Measurements from ENCODE around the gene GRIK2.

GRCh38 chr6:102039441-102039840 lies 645.9 kb downstream of the GRIK2 start:
- TF ChIP-seq, protein P1, sequence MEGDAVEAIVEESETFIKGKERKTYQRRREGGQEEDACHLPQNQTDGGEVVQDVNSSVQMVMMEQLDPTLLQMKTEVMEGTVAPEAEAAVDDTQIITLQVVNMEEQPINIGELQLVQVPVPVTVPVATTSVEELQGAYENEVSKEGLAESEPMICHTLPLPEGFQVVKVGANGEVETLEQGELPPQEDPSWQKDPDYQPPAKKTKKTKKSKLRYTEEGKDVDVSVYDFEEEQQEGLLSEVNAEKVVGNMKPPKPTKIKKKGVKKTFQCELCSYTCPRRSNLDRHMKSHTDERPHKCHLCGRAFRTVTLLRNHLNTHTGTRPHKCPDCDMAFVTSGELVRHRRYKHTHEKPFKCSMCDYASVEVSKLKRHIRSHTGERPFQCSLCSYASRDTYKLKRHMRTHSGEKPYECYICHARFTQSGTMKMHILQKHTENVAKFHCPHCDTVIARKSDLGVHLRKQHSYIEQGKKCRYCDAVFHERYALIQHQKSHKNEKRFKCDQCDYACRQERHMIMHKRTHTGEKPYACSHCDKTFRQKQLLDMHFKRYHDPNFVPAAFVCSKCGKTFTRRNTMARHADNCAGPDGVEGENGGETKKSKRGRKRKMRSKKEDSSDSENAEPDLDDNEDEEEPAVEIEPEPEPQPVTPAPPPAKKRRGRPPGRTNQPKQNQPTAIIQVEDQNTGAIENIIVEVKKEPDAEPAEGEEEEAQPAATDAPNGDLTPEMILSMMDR (IDR thresholded peaks at IDR 0.05) = no peak
- TF ChIP-seq ZFX (IDR thresholded peaks at IDR 0.05; ENCODE audit: borderline replicate concordance) = no peak
